OCI-LY1 (cell line): ENCODE measurements around the gene ATP6V1G2.
A peak's percentile ranks its signal among the peaks of the same experiment; 100 is the strongest.

Experiments
- H2AFZ ChIP-seq: fragments of 200-600 bp; sonication (generic), shearing (Covaris generic); 2 replicates; pipeline ENCODE4 v1.6.0; 2014; ENCODE audit warnings: antibody characterized with exemption, mild to moderate bottlenecking, low read length
- H3F3A ChIP-seq: fragments of 200-600 bp; sonication (generic), shearing (Covaris generic); 2 replicates; pipeline ENCODE4 v1.6.0; 2014; ENCODE audit warnings: mild to moderate bottlenecking, antibody characterized with exemption, low read length, moderate library complexity; ENCODE audit not compliant: insufficient read depth
- H3K27ac ChIP-seq: fragments of 200-600 bp; sonication (generic); 2 replicates; pipeline ENCODE4 v1.5.1; 2014; ENCODE audit warnings: low read length, mixed run types, mild to moderate bottlenecking, low read depth; ENCODE audit not compliant: poor library complexity, severe bottlenecking
- H3K27me3 ChIP-seq: fragments of 200-600 bp; sonication (generic); 2 replicates; pipeline ENCODE4 v1.6.0; 2014; ENCODE audit warnings: antibody characterized with exemption, mild to moderate bottlenecking, low read length, moderate library complexity; ENCODE audit not compliant: insufficient read depth
- H3K36me3 ChIP-seq: fragments of 200-600 bp; sonication (generic); 2 replicates; pipeline ENCODE4 v1.6.1; 2014; ENCODE audit warnings: mild to moderate bottlenecking, antibody characterized with exemption, low read length, moderate library complexity, mixed read lengths; ENCODE audit not compliant: insufficient read depth
- H3K4me1 ChIP-seq: fragments of 200-600 bp; sonication (generic); 2 replicates; pipeline ENCODE4 v1.5.1; 2014; ENCODE audit warnings: mild to moderate bottlenecking, low read length, moderate library complexity; ENCODE audit not compliant: insufficient read depth, severe bottlenecking
- H3K4me2 ChIP-seq: fragments of 200-600 bp; sonication (generic), shearing (Covaris generic); 2 replicates; pipeline ENCODE4 v1.6.1; 2014; ENCODE audit warnings: low read length
- H3K4me3 ChIP-seq: fragments of 200-600 bp; sonication (generic); 2 replicates; pipeline ENCODE4 v1.5.1; 2014; ENCODE audit warnings: low read length, low read depth, mild to moderate bottlenecking, mixed read lengths; ENCODE audit not compliant: poor library complexity, severe bottlenecking
- H3K79me2 ChIP-seq: fragments of 200-600 bp; shearing (Covaris generic); 2 replicates; pipeline ENCODE4 v1.6.1; 2016; ENCODE audit warnings: mixed run types, low read length, mixed read lengths; ENCODE audit not compliant: insufficient read depth
- H3K9ac ChIP-seq: fragments of 200-600 bp; sonication (generic), shearing (Covaris generic); 2 replicates; pipeline ENCODE4 v1.6.1; 2014; ENCODE audit warnings: mild to moderate bottlenecking, low read length, mixed read lengths
- H3K9me2 ChIP-seq: fragments of 200-600 bp; sonication (generic), shearing (Covaris generic); 2 replicates; pipeline ENCODE4 v1.6.1; 2014; ENCODE audit warnings: low read depth, mild to moderate bottlenecking, low read length, mixed read lengths
- H3K9me3 ChIP-seq: fragments of 200-600 bp; shearing (Covaris generic); 2 replicates; pipeline ENCODE4 v1.6.1; 2014; ENCODE audit warnings: low read length, mixed read lengths
- H4K20me1 ChIP-seq: fragments of 200-600 bp; sonication (generic), shearing (Covaris generic); 2 replicates; pipeline ENCODE4 v1.6.0; 2016; ENCODE audit warnings: mild to moderate bottlenecking, low read length; ENCODE audit not compliant: insufficient read depth
- EZH2 ChIP-seq: fragments of 200-600 bp; sonication (generic), shearing (Covaris generic); IDR thresholded peaks from 2 replicates; pipeline ENCODE4 v1.8.0; 2017; ENCODE audit warnings: borderline replicate concordance, mixed run types, mild to moderate bottlenecking, antibody characterized with exemption, low read length, moderate library complexity, mixed read lengths
- TF ChIP-seq, protein P1 (sequence below): fragments of 200-600 bp; sonication (generic), shearing (Covaris generic); IDR thresholded peaks from 2 replicates; pipeline ENCODE4 v1.5.1; 2017; ENCODE audit warnings: mild to moderate bottlenecking, antibody characterized with exemption, low read length, moderate library complexity, mixed read lengths

Gene ATP6V1G2

DNA sequence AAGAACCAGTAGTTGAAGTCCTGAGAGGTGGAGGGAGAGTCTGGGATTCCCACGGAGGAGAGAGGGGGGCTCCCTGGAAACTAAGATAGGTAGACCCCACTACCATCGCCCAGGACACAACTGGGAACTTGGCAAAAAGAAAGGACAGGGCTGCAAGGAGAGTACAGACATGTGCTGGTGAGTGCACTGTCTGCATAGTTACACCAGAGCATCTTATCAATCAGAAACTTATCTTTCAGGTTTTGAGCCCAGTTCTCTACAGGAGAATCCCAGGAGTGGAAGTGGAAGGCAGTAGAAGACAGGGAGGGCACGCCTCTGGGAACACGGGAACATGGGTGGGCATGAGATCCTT lies 13.2 kb upstream of the ATP6V1G2 start:
- peak overlapping the region; percentile 94 for H3K27ac ChIP-seq

DNA sequence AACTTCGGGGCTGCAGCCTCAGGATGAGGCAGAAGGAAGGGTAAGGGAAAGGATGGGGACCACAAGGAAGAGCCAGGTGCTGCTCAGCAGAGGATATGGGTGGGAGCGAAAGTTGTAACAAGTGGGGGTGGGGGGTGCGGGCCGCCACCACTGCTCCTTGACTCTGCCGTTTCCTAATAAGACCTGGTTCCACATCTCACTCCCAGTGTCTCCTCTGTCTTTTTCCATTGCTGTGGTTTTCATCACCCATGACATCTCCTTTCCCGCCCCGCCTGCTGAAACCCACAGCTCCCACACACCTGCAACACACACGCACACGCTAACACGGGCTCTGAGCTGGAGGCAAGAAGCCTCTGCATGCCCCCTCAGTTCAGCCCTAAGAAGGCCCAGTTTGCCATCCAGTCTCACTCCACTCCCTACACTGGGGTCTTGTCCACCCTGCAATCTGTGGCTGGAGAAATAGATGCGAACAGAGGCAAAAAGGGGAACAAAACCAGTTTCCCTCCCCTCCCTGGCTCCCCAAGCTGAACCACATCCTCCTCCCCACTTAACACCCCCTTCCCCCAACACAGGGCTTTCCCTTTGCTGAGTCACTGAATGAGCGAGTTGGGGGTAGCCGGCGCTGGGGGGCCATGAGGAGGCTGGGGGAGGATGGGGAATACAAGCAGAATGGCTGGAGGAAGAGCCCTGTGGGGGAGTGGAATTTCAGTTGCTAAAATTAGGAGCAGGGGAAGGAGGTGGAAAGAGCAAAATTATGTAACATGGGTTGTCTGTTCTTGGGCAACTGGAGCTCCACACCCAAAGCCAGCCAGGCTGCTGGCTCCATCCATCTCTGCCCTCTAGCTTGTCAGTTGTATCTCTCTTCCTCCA lies 12.5 kb upstream of the ATP6V1G2 start:
- Histone ChIP-seq H3K4me2 (peak overlapping the region; percentile 56), H3K9ac (peak overlapping the region; percentile 48), H3K36me3 (peaks cover 14% of the 10 kb centered on the region), H3K79me2 (no peaks in the 10 kb centered on the region), H3K4me3 (peak overlapping the region; percentile 27), H3K9me3 (no peaks in the 10 kb centered on the region), H3K27me3 (no peaks in the 10 kb centered on the region), H3K4me1 (peaks cover 69% of the 10 kb centered on the region), H3F3A (peaks cover 16% of the 10 kb centered on the region; the same call in 1 of the 2 replicates), H3K27ac (peak overlapping the region; percentile 94), H4K20me1 (no peaks in the 10 kb centered on the region), H2AFZ (no peak overlapping the region), H3K9me2 (no peaks in the 10 kb centered on the region)
- TF ChIP-seq, protein P1, sequence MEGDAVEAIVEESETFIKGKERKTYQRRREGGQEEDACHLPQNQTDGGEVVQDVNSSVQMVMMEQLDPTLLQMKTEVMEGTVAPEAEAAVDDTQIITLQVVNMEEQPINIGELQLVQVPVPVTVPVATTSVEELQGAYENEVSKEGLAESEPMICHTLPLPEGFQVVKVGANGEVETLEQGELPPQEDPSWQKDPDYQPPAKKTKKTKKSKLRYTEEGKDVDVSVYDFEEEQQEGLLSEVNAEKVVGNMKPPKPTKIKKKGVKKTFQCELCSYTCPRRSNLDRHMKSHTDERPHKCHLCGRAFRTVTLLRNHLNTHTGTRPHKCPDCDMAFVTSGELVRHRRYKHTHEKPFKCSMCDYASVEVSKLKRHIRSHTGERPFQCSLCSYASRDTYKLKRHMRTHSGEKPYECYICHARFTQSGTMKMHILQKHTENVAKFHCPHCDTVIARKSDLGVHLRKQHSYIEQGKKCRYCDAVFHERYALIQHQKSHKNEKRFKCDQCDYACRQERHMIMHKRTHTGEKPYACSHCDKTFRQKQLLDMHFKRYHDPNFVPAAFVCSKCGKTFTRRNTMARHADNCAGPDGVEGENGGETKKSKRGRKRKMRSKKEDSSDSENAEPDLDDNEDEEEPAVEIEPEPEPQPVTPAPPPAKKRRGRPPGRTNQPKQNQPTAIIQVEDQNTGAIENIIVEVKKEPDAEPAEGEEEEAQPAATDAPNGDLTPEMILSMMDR = no peak
- no peak for TF ChIP-seq EZH2

More for the DNA sequence above, 13.2 kb upstream of the ATP6V1G2 start:
- Histone ChIP-seq H3K36me3 (peaks cover 14% of the 10 kb centered on the region), H2AFZ (no peak overlapping the region), H4K20me1 (no peaks in the 10 kb centered on the region), H3K9me2 (no peaks in the 10 kb centered on the region), H3K27me3 (no peaks in the 10 kb centered on the region), H3K9me3 (no peaks in the 10 kb centered on the region), H3F3A (peaks cover 16% of the 10 kb centered on the region; the same call in 1 of the 2 replicates), H3K4me2 (peak overlapping the region; percentile 56), H3K9ac (peak overlapping the region; percentile 48), H3K79me2 (no peaks in the 10 kb centered on the region), H3K4me3 (peak overlapping the region; percentile 27), H3K4me1 (peaks cover 62% of the 10 kb centered on the region)
- TF ChIP-seq EZH2 = no peak
- TF ChIP-seq, protein P1 = no peak

DNA sequence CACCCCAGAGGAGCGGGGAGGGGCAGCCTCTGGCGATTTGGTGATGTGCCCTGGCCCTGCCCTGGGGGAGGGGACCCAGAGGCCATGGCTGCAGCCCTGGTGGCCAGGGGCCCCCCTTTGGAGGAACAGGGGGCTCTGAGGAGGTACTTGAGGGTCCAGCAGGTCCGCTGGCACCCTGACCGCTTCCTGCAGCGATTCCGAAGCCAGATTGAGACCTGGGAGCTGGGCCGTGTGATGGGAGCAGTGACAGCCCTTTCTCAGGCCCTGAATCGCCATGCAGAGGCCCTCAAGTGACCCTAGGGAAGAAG lies 11.9 kb upstream of the ATP6V1G2 start:
- TF ChIP-seq, protein P1 = no peak
- no peak for TF ChIP-seq EZH2
- Histone ChIP-seq H3K4me2 (peak overlapping the region; percentile 56), H2AFZ (no peak overlapping the region), H3K4me1 (peaks cover 69% of the 10 kb centered on the region), H3K36me3 (peaks cover 14% of the 10 kb centered on the region), H3K9me3 (no peaks in the 10 kb centered on the region), H3K4me3 (no peak overlapping the region), H4K20me1 (no peaks in the 10 kb centered on the region), H3K27ac (peak overlapping the region; percentile 94), H3K79me2 (no peaks in the 10 kb centered on the region), H3F3A (peaks cover 16% of the 10 kb centered on the region; the same call in 1 of the 2 replicates), H3K9ac (peak overlapping the region; percentile 48), H3K27me3 (no peaks in the 10 kb centered on the region), H3K9me2 (no peaks in the 10 kb centered on the region)
